SJCRH30 (cell line): ENCODE results near the gene CHURC1. TPM values are rescaled to one million over a fixed set of nuclear protein-coding genes. Genes with fewer than 3 reads are reported as not detected.

Source experiments
- DNase-seq, 2 experiments: peaks; one replicate each; pipeline ENCODE4 v3.0.0-alpha.2; 2015 to 2020
- H3K27ac ChIP-seq: fragments of 250-450 bp; sonication (Bioruptor Pico); 2 replicates; pipeline ENCODE4 v1.5.1; 2020; ENCODE audit warnings: mild to moderate bottlenecking, moderate library complexity
- H3K27me3 ChIP-seq: fragments of 250-450 bp; sonication (Bioruptor Pico); 2 replicates; pipeline ENCODE4 v1.5.1; 2020; ENCODE audit warnings: mild to moderate bottlenecking, moderate library complexity
- H3K36me3 ChIP-seq: fragments of 250-450 bp; sonication (Bioruptor Pico); 2 replicates; pipeline ENCODE4 v1.5.1; 2020; ENCODE audit warnings: mild to moderate bottlenecking, moderate library complexity
- H3K4me1 ChIP-seq: fragments of 250-450 bp; sonication (Bioruptor Pico); 2 replicates; pipeline ENCODE4 v1.5.1; 2020; ENCODE audit warnings: mild to moderate bottlenecking, moderate library complexity
- H3K4me3 ChIP-seq: fragments of 250-450 bp; sonication (Bioruptor Pico); 2 replicates; pipeline ENCODE4 v1.5.1; 2020; ENCODE audit warnings: mild to moderate bottlenecking, moderate library complexity
- H3K9me3 ChIP-seq: fragments of 250-450 bp; sonication (Bioruptor Pico); replicated peaks from 2 replicates; pipeline ENCODE4 v1.5.1; 2020; ENCODE audit warnings: mild to moderate bottlenecking, moderate library complexity
- total RNA-seq: library from RNA; depleted of rRNA; stranded (reverse); fragments of >200 nt; shearing (Covaris generic); gene quantifications from 2 replicates; pipeline ENCODE4 v1.2.3, GENCODE V29; 2014; rRNA removed

CHURC1 gene
- 33.1 and 33.3 TPM in 2 replicates for total RNA-seq

DNA sequence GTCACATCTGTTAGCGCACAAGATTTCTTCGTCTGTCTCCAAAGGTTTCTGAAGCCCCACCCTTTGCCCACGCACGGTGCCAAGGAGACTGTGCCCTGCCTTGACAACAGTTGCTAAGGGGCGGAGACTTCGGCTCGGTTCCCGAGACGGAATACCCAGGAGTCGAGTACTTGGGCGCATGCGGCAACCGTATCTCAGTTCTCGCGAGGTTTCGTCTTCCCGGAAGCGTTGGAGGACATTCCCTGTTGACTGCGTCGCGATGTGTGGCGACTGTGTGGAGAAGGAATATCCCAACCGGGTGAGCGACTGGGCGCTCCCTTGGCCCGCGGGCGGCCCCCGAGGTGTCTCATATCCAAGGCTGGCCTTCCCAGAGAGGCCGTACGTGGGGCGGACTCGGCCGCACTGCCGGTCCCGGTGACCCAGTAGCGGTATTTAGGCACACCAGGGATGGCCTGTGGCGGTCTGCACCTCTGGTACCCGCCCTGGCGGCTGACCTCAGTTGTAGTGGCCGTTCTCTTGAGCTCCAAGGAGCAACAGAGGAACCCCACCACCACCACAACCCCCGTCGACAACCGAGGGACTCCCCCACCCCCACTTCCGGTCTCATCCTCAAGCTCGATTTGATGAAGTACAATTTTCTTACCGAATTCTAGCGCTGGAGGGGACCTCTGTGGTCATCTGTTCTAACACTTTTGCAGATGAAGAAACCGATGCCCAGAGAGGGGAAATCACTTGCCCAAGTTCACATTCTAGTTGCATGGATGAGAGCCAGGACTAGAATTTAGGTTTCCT, at the start of gene CHURC1:
CHURC1 (plus strand) TSS at position 219 of the 792 bp plus-strand sequence; CDS start at position 260, 41 bp downstream.
- Histone ChIP-seq H3K36me3 (no peaks in the 10 kb centered on the region), H3K4me3 (peak within 1 kb of the TSS; percentile 97), H3K27me3 (no peaks in the 10 kb centered on the region), H3K9me3 (no peaks in the 10 kb centered on the region), H3K27ac (peak within 1 kb of the TSS; percentile 86), H3K4me1 (no peaks in the 10 kb centered on the region)
- DNase-seq, result peak; percentile 97 to 98

DNA sequence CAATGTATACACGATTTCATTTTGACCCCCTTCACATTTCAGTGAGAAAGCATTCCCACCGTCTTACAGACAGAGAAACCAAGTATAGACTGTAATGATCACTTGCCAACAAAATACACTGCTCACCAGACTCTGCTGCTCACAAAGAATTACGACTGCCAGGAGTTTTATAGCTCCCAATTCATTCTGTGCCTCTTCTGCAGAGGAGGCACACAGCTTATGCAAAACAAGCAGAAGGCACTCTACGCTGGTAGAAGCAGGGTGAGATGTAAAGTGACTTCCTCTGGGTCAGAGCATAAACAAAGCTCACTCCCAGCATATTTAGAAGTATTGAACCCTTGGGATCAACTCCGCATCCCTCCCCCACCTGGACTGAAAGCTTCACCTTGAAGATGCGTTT, 49.1 kb upstream of the CHURC1 start:
- H3K36me3 ChIP-seq, result no peaks in the 10 kb centered on the region
- H3K4me3 ChIP-seq, result no peak overlapping the region
- no peaks in the 10 kb centered on the region for H3K27me3 ChIP-seq
- H3K27ac ChIP-seq, result no peak overlapping the region
- DNase-seq, result no peak
- no peaks in the 10 kb centered on the region for H3K9me3 ChIP-seq
- no peaks in the 10 kb centered on the region for H3K4me1 ChIP-seq

DNA sequence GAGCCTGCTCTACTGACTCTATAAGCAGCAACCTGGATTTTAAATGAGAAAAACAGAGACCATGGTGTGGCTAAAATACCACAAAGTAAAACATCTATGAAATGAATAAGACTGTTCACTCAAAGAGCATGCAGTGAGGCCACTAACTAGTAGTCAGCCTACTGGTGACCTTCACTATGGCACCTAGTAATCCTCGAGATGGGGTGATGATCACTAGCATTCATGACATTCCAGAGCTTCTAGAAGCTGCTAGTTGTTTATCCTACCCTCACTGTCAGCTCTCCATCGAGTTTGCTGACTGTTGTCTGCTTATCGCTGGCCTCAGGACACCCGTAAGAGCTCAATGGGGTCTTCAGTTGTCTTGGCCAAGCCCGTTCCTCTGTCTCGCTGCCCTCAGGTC, 48.3 kb upstream of the CHURC1 start:
- H3K27me3 ChIP-seq, result no peaks in the 10 kb centered on the region
- H3K27ac ChIP-seq, result no peak overlapping the region
- H3K9me3 ChIP-seq, result no peaks in the 10 kb centered on the region

DNA sequence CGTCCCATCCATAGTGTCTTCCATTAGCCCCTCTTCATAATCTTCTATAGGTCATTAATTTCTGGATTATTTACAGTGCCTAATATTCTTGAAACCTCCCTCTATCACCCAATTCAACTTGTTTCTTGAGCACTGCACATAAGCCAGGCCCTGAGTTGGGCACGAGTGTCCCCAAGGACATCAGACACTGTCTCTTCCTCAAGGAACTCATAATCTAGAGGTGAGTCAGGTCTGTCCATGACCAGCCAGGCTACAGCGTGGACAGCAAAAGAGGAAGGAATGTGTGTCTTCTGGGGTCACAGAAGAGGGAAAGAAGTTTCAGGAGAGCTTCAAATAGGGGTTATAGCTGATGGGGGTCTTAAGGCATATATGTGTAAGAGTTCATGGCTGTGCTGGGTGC, 47.1 kb upstream of the CHURC1 start:
- Histone ChIP-seq H3K4me3 (no peak overlapping the region), H3K27ac (no peak overlapping the region), H3K9me3 (no peaks in the 10 kb centered on the region), H3K27me3 (no peaks in the 10 kb centered on the region), H3K36me3 (no peaks in the 10 kb centered on the region), H3K4me1 (no peaks in the 10 kb centered on the region)
- no peak for DNase-seq

More for the DNA sequence above, 48.3 kb upstream of the CHURC1 start:
- H3K4me3 ChIP-seq, result no peak overlapping the region
- DNase-seq, result no peak
- no peaks in the 10 kb centered on the region for H3K36me3 ChIP-seq
- no peaks in the 10 kb centered on the region for H3K4me1 ChIP-seq

DNA sequence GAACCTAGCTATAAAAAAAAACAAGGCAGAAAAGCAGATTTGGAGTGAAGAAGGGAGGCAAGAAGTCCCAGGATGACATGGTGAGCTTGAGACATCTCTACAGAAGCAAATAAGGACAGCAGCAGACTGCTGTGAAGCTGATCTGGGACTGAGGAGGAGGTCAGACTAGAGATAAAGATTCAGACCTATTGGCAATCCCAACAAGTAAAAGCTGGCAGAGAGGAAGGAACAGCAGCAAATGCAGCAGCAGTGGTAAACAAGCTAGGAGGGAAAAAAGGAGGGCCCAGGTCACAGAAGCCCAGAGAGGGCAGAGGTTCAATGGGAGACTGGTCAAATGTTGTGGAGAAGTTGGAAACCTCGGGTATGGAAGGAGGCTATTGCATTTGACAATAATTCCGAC, 45.9 kb upstream of the CHURC1 start:
- Histone ChIP-seq H3K4me3 (no peak overlapping the region), H3K36me3 (no peaks in the 10 kb centered on the region), H3K27me3 (no peaks in the 10 kb centered on the region), H3K27ac (no peak overlapping the region), H3K4me1 (no peaks in the 10 kb centered on the region), H3K9me3 (no peaks in the 10 kb centered on the region)
- no peak for DNase-seq

DNA sequence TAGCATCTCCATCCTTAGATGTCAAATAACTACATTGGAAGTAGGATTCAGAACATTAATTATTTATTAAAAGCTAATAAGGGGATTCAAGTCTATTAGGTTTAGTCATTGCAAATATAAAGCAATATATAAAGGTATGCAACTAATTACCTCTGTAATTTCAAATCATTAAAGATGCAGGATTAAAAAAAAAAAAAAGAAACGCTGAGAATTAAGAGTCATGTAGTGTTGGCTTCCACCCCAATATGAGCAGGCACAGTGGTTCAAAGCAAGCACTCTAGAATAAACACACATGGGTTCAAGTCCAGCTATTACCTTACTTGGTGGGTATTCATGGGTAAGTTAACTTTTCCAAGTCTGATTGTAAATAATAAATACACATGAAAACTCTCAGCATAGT, 45.4 kb upstream of the CHURC1 start:
- Histone ChIP-seq H3K36me3 (no peaks in the 10 kb centered on the region), H3K27me3 (no peaks in the 10 kb centered on the region), H3K27ac (no peak overlapping the region), H3K4me3 (no peak overlapping the region), H3K9me3 (no peaks in the 10 kb centered on the region), H3K4me1 (no peaks in the 10 kb centered on the region)
- no peak for DNase-seq

DNA sequence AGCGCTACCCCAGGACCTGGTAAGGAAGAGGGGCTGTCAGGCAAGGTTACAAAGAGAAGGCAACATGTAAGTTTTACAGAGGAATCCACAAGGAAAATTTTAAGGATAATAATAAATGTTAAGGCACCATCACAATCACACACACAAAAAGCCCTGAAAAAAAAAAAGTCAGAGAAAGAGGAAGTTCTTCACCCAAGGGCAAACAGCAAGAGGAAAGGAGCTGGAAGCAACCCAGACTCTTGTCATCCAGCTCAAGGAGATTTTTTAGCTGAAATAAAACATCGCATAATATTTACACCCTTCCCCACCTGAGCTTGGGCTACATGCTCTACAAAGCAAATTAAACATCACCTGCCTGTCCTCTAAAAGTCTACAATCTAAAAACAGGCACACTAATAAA, 44.1 kb upstream of the CHURC1 start:
- H3K27ac ChIP-seq, result no peak overlapping the region
- no peak overlapping the region for H3K4me3 ChIP-seq
- H3K27me3 ChIP-seq, result no peaks in the 10 kb centered on the region
- H3K36me3 ChIP-seq, result no peaks in the 10 kb centered on the region
- no peaks in the 10 kb centered on the region for H3K9me3 ChIP-seq
- no peak for DNase-seq
- H3K4me1 ChIP-seq, result no peaks in the 10 kb centered on the region

DNA sequence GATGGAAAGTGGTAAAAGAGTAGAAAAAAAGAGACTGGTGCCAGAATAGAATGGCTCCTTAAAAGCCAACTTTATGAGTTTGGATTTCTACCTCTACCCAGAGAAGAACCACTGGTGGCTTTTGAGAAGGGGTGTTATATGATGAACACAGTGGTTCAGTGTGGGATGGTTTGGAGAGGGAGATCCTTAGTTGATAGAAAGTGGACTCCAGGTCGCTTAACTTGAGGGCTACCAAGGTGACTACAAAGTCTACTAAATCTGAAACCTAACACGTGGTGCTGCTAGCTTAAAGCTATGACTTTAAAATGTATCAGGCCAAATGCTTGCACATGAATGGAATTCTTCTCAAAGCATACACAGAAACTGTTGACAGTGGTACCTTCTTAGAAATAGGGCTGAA, 42.9 kb upstream of the CHURC1 start:
- no peak for DNase-seq
- Histone ChIP-seq H3K27me3 (0 out of 2 replicates have a peak, but pooled peaks cover 2% of the 10 kb centered on the region), H3K36me3 (no peaks in the 10 kb centered on the region), H3K9me3 (no peaks in the 10 kb centered on the region), H3K27ac (no peak overlapping the region), H3K4me1 (no peaks in the 10 kb centered on the region), H3K4me3 (no peak overlapping the region)

DNA sequence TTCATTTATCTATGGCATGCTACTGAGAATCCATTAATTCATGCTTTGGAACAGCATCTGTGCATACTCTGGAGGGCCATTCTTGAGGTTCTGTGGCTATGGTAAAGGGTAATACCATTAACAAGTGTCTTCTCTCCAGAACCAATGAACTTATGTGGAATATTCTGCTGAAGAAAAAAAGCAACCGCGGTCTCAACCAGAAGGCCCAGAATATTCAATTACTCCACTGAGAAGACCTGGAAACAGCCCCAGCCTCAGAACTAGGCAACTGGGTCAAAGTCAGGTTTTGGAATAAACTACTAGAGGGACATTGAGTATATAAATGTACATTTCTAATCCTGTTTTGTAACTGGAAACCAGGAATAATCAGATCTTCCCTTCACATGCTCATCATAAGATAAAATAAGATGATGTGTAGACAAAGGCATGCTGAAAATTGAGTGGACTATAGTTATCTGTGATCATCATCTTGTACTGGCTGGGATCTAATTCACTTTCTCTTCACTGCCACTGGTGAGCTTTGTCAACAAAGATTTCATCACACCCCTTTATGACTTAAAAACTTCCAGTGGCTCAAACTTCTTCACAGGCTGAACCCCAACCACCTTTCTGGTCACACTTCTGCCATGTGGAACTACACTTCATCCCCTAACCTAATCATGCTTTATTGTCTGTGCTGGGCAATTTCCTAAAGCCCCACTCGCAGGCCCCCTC, 40.6 kb upstream of the CHURC1 start:
- Histone ChIP-seq H3K4me3 (no peak overlapping the region), H3K36me3 (no peaks in the 10 kb centered on the region), H3K4me1 (no peaks in the 10 kb centered on the region), H3K27ac (no peak overlapping the region), H3K27me3 (peaks cover 10% of the 10 kb centered on the region; the same call in 1 of the 2 replicates), H3K9me3 (no peaks in the 10 kb centered on the region)
- DNase-seq, result no peak

DNA sequence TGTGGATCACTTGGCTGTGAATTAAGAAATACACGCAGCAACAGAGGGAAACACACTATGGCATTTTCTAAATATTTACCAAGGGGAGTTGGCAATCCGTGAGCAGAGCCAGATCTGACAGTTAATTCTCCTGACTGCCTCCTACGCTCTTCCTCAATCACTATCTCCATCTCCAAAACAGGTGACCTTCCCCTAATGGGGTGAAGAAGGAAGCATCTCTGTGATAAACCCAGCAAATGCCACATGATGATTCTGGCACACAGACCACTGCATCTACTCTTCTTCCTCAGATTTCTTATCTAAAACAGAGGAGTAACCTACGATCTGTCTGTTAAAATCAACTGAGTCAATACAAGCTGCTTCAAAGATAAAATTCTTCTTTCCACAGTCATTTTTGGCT, 38.9 kb upstream of the CHURC1 start:
- Histone ChIP-seq H3K27ac (no peak overlapping the region), H3K4me3 (no peak overlapping the region), H3K36me3 (no peaks in the 10 kb centered on the region), H3K9me3 (no peaks in the 10 kb centered on the region), H3K27me3 (peaks cover 19% of the 10 kb centered on the region), H3K4me1 (no peaks in the 10 kb centered on the region)
- no peak for DNase-seq

DNA sequence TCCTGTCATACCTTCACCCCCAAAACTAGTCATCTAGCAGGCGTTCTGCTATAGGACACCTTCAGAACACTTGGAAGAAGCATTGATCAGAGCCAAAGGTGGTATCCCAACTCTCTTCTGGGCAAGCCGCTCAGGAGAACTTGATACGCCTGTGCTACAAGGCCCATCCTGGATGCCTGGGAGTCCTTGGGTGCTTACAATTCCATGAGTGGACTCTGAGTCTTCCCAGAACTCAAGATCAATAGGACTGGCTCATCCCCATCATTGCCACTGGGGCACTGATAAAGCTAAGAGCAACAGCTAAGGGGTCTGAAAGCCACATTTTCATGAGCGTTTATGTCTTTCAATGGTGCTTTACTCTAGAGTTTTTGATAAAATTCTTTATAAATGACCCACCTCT, 36.4 kb upstream of the CHURC1 start:
- H3K4me3 ChIP-seq, result no peak overlapping the region
- H3K27ac ChIP-seq, result no peak overlapping the region
- peaks cover 32% of the 10 kb centered on the region for H3K27me3 ChIP-seq
- no peaks in the 10 kb centered on the region for H3K4me1 ChIP-seq
- no peaks in the 10 kb centered on the region for H3K9me3 ChIP-seq
- H3K36me3 ChIP-seq, result no peaks in the 10 kb centered on the region
- DNase-seq, result no peak

DNA sequence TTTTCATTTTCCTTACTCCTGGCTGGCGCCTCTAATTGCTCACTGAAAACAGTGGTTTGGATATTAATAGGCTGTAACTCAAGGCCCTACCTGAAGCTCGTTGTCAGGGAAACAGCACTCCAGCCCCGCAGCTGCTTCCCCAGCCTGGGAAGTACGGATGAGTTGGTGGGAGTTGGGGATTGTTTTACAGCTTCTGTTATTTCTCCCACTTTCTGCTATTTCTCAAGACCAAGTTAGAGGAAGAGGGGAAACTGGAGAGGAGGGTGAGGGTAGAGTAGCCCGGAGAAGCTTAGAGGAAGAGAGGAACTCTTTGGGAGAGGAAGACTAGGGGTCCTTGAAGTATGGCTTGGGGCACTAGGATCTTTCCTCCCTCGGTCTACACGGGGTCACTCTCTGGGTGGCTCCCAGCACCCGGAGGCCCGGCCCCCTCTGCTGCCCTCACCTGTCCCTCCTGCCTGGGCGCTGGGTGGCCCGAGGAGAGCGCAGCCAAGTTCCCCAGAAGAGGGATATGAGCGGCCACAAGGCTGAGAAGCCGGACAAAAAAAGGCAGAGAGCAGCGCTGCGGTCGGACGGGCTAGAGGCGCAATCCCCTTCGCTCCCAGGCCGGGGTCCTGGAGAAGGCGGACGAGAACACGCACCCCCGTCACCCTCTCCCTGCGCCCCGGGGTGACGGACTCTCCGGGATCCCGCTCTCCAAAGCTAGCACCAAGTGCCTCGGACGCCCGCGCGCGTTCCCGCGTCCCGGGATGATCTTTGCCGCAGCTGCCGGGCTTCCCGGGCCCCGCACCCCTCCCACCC, 35.2 kb upstream of the CHURC1 start:
- no peak overlapping the region for H3K27ac ChIP-seq
- no peak for DNase-seq

DNA sequence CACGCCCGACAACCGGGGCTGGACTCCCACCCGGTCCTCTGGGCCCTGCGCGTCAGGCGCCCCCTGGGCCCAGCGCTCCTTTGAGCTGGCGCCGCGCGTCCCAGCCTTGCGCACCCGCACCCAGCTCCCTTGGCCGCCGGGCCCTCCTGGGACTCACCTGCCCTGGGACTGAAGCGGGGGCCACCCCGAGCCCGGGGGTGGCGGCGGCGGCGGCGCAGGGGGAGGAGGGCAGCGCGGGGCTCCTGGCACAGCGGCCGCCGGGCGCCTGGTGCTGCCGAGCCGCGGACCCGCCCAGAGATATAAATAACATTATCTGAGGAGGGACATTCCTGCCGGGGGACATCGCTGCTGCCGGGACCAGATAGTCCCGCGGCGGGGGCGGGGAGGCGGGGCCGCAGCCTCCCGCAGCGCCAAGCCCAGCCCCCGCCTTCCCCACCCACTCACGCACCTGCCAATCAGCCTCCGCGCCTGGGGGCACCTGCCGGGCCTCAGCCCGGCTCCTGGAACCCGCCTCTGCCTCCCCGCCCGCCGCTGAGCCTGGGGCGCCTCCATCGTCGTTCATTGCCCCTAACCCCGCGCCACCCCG, 34.5 kb upstream of the CHURC1 start, which contains the start of gene SPTB:
SPTB (minus strand) TSS at position 273 of the 586 bp plus-strand sequence. CDS start 56,813 bp downstream, outside the sequence.
- Histone ChIP-seq H3K4me3 (peak within 1 kb of the TSS; percentile 43), H3K27me3 (peaks cover 32% of the 10 kb centered on the region), H3K9me3 (no peaks in the 10 kb centered on the region), H3K36me3 (no peaks in the 10 kb centered on the region), H3K27ac (no peak within 1 kb of the TSS), H3K4me1 (no peaks in the 10 kb centered on the region)
- DNase-seq, result no peak

More for the DNA sequence above, 35.2 kb upstream of the CHURC1 start:
- H3K36me3 ChIP-seq, result no peaks in the 10 kb centered on the region
- H3K27me3 ChIP-seq, result peaks cover 32% of the 10 kb centered on the region
- no peaks in the 10 kb centered on the region for H3K9me3 ChIP-seq
- peak overlapping the region; percentile 43 for H3K4me3 ChIP-seq
- no peaks in the 10 kb centered on the region for H3K4me1 ChIP-seq
